GM12872 (cell line): ENCODE results near the gene SPG11.

Experiments
- TF ChIP-seq, protein P1 (sequence below): IDR thresholded peaks from 3 replicates; pipeline ENCODE4 v1.5.1; 2011; ENCODE audit warnings: low read depth, mild to moderate bottlenecking, low read length, moderate library complexity; ENCODE audit not compliant: insufficient read depth

SPG11 gene

DNA sequence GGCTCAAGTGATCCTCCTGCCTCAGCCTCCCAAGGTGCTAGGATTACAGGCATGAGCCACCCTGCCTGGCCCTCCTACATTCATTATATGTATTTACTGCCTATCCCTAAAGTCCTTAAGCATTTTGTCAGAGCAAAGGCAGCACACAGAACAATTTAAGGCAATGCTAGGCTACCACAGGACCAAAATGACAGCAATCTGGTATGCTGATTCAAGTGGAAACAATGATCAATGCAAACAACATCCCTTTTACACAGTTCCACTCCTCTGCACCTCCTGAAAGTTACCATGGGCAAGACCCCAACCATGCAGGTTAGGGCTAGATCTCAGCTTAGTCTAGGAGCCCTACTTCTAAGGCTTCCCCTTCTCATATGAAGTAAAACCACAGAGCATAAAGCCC, 40.3 kb downstream of the SPG11 start:
- TF ChIP-seq, protein P1, sequence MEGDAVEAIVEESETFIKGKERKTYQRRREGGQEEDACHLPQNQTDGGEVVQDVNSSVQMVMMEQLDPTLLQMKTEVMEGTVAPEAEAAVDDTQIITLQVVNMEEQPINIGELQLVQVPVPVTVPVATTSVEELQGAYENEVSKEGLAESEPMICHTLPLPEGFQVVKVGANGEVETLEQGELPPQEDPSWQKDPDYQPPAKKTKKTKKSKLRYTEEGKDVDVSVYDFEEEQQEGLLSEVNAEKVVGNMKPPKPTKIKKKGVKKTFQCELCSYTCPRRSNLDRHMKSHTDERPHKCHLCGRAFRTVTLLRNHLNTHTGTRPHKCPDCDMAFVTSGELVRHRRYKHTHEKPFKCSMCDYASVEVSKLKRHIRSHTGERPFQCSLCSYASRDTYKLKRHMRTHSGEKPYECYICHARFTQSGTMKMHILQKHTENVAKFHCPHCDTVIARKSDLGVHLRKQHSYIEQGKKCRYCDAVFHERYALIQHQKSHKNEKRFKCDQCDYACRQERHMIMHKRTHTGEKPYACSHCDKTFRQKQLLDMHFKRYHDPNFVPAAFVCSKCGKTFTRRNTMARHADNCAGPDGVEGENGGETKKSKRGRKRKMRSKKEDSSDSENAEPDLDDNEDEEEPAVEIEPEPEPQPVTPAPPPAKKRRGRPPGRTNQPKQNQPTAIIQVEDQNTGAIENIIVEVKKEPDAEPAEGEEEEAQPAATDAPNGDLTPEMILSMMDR, result no peak

DNA sequence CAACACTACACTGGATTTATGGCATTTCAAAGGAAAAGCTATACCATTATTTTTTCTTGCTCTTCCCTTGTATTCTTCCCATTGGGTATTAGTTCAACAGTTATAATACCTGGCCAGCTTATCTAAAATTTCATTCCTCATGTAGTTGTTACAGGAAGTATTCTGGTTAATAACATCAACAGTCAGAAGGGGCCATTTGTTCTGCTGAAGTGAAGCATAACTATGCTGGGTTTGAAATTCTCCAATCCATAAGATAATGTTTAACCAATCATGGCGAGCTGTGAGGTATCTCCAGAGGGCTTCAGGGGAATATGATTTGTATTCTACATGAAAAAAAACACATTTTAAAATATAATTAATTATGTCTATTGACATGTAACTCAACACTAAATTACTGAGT, 43.4 kb downstream of the SPG11 start:
- TF ChIP-seq, protein P1, result no peak

DNA sequence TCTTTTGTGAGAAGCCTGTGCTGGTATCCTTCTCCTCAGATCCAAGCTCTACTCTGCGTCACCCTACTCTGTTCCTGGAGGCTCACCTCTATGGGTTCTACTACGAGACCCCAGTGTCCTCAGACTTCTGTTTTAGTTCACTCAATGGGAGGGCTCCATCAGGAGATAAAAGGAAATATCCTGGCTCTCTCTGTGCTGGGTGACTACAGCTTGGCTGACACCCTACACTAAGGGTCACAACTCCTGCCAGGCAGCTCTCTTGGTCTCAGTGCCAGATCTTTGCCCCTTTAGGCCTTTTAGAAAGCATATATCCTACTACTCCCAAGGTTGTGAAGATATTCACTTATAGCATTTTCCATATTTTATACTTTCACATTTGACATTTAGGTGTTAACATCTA, 46.5 kb downstream of the SPG11 start:
- TF ChIP-seq, protein P1, result no peak

DNA sequence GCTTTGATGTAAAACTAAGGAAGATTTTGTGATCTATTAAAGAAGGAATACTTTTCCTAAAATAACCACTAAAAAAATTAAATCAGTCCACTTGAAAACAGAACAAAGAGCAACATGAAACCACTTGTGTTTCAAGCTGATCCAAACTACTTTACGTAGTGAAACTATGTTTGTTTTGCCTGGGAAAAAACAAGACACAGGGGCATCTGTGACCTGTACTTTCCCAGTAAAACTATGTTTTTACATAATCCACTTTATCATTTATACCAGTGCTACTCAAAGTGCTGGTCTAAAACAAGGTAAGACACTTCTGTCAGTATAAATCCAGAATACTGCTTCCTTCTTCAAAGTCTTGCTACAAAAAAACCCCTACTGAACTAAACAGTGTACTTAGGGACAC, 56.7 kb downstream of the SPG11 start:
- TF ChIP-seq, protein P1, result no peak

DNA sequence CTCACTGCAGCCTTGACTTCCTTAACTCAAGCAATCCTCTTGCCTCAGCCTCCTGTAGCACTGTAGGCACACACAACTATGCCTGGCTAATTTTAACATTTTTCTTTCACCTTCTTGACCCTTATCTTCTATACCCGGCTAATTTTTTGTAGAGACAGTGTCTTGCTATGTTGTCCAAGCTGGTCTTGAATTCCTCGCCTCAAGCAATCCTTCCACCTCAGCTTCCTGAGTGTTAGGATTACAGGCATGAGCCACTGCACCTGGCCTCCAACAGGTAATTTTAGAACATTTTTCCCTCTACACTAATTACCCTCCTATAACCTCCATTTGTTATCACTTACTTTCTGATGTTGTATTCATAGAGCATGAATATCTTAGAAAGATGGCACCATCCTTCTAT, 60.3 kb downstream of the SPG11 start:
- TF ChIP-seq, protein P1, result no peak

DNA sequence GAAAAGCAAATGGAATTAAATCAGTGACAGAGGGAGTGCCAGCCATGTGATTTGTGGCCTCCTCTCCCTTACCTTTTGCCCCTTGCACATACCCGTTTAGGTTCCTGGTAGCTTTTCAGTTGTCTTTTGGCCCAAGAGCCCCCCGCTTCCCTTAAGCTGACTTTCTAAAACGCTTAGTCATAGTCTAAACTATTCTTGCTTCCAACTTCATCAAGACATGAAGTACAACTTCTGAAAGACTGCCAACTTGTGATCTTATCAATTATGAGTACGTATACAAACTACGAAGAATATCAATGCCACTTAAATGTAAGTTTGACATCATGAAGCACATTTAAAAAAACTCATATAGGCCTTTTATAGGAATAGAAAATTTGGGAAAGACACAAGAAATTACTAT, 64.6 kb downstream of the SPG11 start:
- TF ChIP-seq, protein P1, result no peak

DNA sequence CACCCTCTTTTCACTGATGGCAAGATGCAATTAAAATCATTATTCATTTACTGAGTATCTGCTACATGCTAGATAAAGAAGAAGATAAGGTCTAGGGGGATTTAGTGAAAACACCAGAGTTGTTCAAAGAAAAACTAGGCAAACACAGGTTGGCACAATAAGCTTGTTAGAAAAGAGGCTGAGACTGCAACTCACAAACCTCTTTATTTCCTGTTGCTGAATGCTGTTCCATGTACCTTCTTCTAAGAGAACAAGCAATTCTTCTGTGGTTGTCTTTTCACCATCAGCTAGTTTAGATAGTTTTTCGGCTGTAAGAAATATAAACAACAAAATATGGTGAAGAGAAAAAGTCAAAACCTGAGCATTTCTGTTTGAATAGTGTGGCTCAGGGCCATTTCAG, 65.4 kb downstream of the SPG11 start:
- TF ChIP-seq, protein P1, result no peak
